B cell (primary cell): ENCODE data around the gene GRN.
"Not testable (repeated sequence)": the region's sequence is repeated elsewhere in the genome, so short reads cannot be mapped to it uniquely, and the experiment has no call there.

Experiments
- EZH2 ChIP-seq: IDR thresholded peaks from 2 replicates; pipeline ENCODE4 v1.6.1; 2012; ENCODE audit warnings: borderline replicate concordance, low read depth, mild to moderate bottlenecking, moderate library complexity, low read length; ENCODE audit not compliant: insufficient read depth, poor library complexity, severe bottlenecking
- TF ChIP-seq, protein P1 (sequence below): fragments of 200-600 bp; IDR thresholded peaks from one replicate; pipeline ENCODE4 v1.8.0; 2022; ENCODE audit warnings: antibody characterized with exemption, mild to moderate bottlenecking

DNA sequence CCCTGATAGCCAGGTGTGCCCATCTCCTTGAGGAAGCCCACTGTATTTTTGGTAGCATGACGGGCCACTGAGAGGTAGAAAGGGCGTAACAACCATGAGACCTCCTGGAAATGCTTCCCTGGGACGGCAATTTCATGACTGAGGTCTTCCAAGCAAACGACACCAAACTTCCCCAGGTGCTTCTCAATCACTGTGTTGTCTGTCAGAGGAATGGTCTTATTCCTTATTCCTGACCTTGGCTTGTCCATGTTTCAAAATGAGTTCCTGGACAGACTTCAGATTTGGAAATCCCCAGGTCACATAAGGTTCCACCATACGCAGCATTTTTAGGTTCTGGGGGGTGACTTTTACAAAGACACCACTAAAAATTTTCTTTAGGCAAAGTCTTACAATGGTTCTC lies 19.9 kb downstream of the GRN start:
- TF ChIP-seq, protein P1, sequence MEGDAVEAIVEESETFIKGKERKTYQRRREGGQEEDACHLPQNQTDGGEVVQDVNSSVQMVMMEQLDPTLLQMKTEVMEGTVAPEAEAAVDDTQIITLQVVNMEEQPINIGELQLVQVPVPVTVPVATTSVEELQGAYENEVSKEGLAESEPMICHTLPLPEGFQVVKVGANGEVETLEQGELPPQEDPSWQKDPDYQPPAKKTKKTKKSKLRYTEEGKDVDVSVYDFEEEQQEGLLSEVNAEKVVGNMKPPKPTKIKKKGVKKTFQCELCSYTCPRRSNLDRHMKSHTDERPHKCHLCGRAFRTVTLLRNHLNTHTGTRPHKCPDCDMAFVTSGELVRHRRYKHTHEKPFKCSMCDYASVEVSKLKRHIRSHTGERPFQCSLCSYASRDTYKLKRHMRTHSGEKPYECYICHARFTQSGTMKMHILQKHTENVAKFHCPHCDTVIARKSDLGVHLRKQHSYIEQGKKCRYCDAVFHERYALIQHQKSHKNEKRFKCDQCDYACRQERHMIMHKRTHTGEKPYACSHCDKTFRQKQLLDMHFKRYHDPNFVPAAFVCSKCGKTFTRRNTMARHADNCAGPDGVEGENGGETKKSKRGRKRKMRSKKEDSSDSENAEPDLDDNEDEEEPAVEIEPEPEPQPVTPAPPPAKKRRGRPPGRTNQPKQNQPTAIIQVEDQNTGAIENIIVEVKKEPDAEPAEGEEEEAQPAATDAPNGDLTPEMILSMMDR, result not testable (repeated sequence)
- TF ChIP-seq EZH2, result not testable (repeated sequence)
